A673 (cell line): ENCODE results near the gene RNF144B. TPM values are rescaled to one million over a fixed set of nuclear protein-coding genes. Genes with fewer than 3 reads are reported as not detected.
"Not testable (repeated sequence)": the region's sequence is repeated elsewhere in the genome, so short reads cannot be mapped to it uniquely, and the experiment has no call there.

Source experiments
- BruUV-seq: library from RNA; stranded (reverse); fragments of 400-500 nt; replicated peaks from 2 replicates; lab custom pipeline; 2021; lab: Mats Ljungman, UMichigan
- CTCF ChIA-PET: fragments of 300-600 bp; sonication (Branson Sonifier 250); formaldehyde crosslinking; loops from one replicate; lab custom pipeline; 2022; ENCODE audit warnings: antibody characterized with exemption; lab: Charles Lee
- POLR2A ChIA-PET: fragments of 300-600 bp; sonication (Branson Sonifier 250); formaldehyde crosslinking; loops from one replicate; lab custom pipeline; 2022; ENCODE audit warnings: antibody characterized with exemption; ENCODE audit not compliant: low non-redundant PET; lab: Charles Lee
- DNase-seq: peaks from one replicate; pipeline ENCODE4 v3.0.0-alpha.2; 2015; ENCODE audit warnings: low spot score
- H3K27ac ChIP-seq: fragments of 200-600 bp; sonication (generic); 2 replicates; pipeline ENCODE4 v1.5.1; 2016; ENCODE audit warnings: mixed run types, low read depth, mild to moderate bottlenecking, mixed read lengths, antibody characterized with exemption, low read length; ENCODE audit not compliant: poor library complexity, severe bottlenecking
- H3K27me3 ChIP-seq: fragments of 200-600 bp; sonication (generic); replicated peaks from 2 replicates; pipeline ENCODE4 v1.6.1; 2017; ENCODE audit warnings: mixed run types, low read depth, mild to moderate bottlenecking, mixed read lengths, antibody characterized with exemption, low read length; ENCODE audit not compliant: insufficient read depth, poor library complexity
- H3K36me3 ChIP-seq: fragments of 200-600 bp; sonication (generic); 2 replicates; pipeline ENCODE4 v1.6.1; 2016; ENCODE audit warnings: mixed run types, mild to moderate bottlenecking, mixed read lengths, antibody characterized with exemption, low read length; ENCODE audit not compliant: insufficient read depth, poor library complexity, severe bottlenecking
- H3K4me1 ChIP-seq: fragments of 200-600 bp; sonication (generic); 2 replicates; pipeline ENCODE4 v1.6.1; 2017; ENCODE audit warnings: mixed run types, mild to moderate bottlenecking, mixed read lengths, antibody characterized with exemption, low read length; ENCODE audit not compliant: insufficient read depth, poor library complexity, severe bottlenecking
- H3K4me3 ChIP-seq: fragments of 200-600 bp; sonication (generic); 2 replicates; pipeline ENCODE4 v1.5.1; 2016; ENCODE audit warnings: low read depth, mixed run types, mild to moderate bottlenecking, mixed read lengths, low read length; ENCODE audit not compliant: poor library complexity, severe bottlenecking
- H3K9me3 ChIP-seq: fragments of 200-600 bp; sonication (generic); 2 replicates; pipeline ENCODE4 v1.6.1; 2016; ENCODE audit warnings: mixed run types, low read depth, mild to moderate bottlenecking, mixed read lengths, antibody characterized with exemption, low read length; ENCODE audit not compliant: poor library complexity, severe bottlenecking
- CTCF ChIP-seq: fragments of 300-800, 200-600 bp; sonication (generic); conservative IDR thresholded peaks from 2 replicates; pipeline ENCODE4 v1.5.1; 2017; ENCODE audit warnings: low read depth, mild to moderate bottlenecking, antibody characterized with exemption, low read length, moderate library complexity, mixed read lengths
- EZH2 ChIP-seq: fragments of 200-600 bp; sonication (generic); IDR thresholded peaks from 2 replicates; pipeline ENCODE4 v1.6.1; 2017; ENCODE audit warnings: borderline replicate concordance, low read depth, mild to moderate bottlenecking, mixed read lengths, antibody characterized with exemption, low read length; ENCODE audit not compliant: poor library complexity, severe bottlenecking
- intact Hi-C: fragments of 100-400 bp; cut with micrococcal nuclease; formaldehyde crosslinking; loops from one replicate; pipeline ENCODE4 v1.10.0; 2022; ENCODE audit not compliant: unreplicated experiment
- total RNA-seq: library from RNA; stranded (reverse); gene quantifications from 2 replicates; pipeline ENCODE4 v1.2.3, GENCODE V29; 2021

The RNF144B gene
- total RNA-seq, 1 experiment from 2014 or later: 0.82 TPM

GRCh38 chr6:18395177-18395855, 8.2 kb downstream of the RNF144B start:
- no TSS peak for BruUV-seq
- H3K4me1 ChIP-seq: no peaks in the 10 kb centered on the region
- no peak overlapping the region for H3K27ac ChIP-seq
- no peak overlapping the region for H3K4me3 ChIP-seq
- DNase-seq: no peak
- H3K27me3 ChIP-seq: no peaks in the 10 kb centered on the region
- ChIA-PET POLR2A (no interaction called here), CTCF (interaction anchor here (0.5 kb wide), 1 partner anchor 19 kb away, joined by 5 read pairs; no protein-coding TSS in a partner anchor)
- no peaks in the 10 kb centered on the region for H3K36me3 ChIP-seq
- H3K9me3 ChIP-seq: no peaks in the 10 kb centered on the region
- TF ChIP-seq CTCF (no peak), EZH2 (no peak)
- intact Hi-C loops: no loop called here

- intact Hi-C loops: no loop called here
- H3K9me3 ChIP-seq: no peaks in the 10 kb centered on the region
- DNase-seq: no peak
- POLR2A ChIA-PET: no interaction called here
- TF ChIP-seq CTCF: no peak
- TF ChIP-seq EZH2: no peak
- CTCF ChIA-PET: interaction anchor here (0.5 kb wide), 1 partner anchor 20 kb away, joined by 5 read pairs; no protein-coding TSS in a partner anchor
- no peak overlapping the region for H3K27ac ChIP-seq
- H3K36me3 ChIP-seq: no peaks in the 10 kb centered on the region
- no TSS peak for BruUV-seq
- peaks cover under 1% of the 10 kb centered on the region for H3K4me1 ChIP-seq
- no peaks in the 10 kb centered on the region for H3K27me3 ChIP-seq
- H3K4me3 ChIP-seq: no peak overlapping the region
Observed at GRCh38 chr6:18395856-18396197, 8.7 kb downstream of the RNF144B start.

DNA sequence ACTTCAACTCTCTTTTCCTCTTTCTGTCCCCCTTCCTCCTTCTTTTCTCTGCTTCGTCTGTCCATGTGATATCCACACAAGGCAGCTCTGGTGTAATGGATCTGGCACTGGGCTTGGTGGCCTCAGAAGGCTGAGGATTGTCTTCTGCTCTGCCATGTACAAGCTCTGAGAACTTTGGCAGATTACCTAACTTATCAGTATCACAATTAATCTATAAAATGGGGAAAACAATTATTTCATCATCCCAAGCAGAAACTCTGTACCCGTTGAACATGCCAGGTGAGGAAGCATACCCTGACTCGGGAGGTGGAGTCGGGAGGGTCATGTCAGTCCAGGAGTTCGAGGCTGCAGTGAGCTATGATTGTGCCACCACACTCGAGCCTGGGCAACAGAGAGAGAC, 10.6 kb downstream of the RNF144B start:
- BruUV-seq: no TSS peak
- no peak overlapping the region for H3K4me3 ChIP-seq
- ChIA-PET CTCF (no interaction called here), POLR2A (no interaction called here)
- H3K27ac ChIP-seq: no peak overlapping the region
- no peaks in the 10 kb centered on the region for H3K36me3 ChIP-seq
- no peaks in the 10 kb centered on the region for H3K27me3 ChIP-seq
- DNase-seq: no peak
- H3K9me3 ChIP-seq: no peaks in the 10 kb centered on the region
- TF ChIP-seq CTCF: no peak
- no peak for TF ChIP-seq EZH2
- peaks cover 3% of the 10 kb centered on the region for H3K4me1 ChIP-seq
- intact Hi-C loops: no loop called here

DNA sequence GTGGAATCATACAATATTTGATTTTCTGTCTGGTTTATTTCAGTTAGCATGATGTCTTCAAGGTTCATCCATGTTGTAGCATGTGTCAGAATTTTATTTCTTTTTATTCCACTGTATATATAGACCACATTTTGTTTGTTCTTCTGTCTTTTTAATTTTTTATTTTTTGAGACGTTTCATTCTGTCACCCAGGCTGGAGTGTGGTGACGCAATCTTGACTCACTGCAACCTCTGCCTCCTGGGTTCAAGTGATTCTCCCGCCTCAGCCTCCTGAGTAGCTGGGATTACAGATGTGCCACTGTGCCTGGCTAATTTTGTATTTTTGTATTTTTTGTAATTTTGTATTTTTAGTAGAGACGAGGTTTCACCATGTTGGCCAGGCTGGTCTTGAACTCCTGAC, 11.1 kb downstream of the RNF144B start:
- POLR2A ChIA-PET, CTCF ChIA-PET, H3K4me3 ChIP-seq, H3K36me3 ChIP-seq, DNase-seq, H3K27me3 ChIP-seq, H3K27ac ChIP-seq, BruUV-seq, intact Hi-C loops, H3K9me3 ChIP-seq, H3K4me1 ChIP-seq: not testable (repeated sequence)
